ENCODE data around the gene METTL6.

DNA sequence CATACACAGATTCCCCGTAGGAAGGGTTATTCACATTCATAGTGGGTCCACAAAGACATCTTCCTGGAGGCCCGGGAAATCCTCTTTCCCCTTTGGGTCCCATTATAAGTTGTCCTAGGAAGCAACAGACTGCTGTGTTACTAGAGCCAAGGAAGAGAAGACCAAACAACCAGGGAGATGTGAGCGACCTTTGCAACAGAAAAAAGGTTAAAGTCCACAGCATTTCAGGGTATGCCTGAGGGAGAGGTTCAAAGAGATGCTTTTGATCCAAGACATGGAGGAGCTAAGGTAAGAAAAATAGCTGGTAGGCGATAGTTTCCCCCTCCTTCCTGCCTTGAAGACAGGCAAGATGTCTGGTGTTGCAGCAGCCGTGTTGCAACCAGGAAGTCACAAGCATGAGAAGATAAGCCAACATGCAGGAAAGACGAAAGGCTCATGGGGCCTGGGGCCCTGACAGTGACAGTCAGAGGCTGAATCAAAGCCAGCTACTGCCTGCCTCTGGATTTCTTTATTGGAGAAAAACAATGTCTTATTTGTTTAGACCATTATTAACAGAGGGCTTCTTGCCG lies 31.0 kb upstream of the METTL6 start:
- TF ChIP-seq, protein P1, sequence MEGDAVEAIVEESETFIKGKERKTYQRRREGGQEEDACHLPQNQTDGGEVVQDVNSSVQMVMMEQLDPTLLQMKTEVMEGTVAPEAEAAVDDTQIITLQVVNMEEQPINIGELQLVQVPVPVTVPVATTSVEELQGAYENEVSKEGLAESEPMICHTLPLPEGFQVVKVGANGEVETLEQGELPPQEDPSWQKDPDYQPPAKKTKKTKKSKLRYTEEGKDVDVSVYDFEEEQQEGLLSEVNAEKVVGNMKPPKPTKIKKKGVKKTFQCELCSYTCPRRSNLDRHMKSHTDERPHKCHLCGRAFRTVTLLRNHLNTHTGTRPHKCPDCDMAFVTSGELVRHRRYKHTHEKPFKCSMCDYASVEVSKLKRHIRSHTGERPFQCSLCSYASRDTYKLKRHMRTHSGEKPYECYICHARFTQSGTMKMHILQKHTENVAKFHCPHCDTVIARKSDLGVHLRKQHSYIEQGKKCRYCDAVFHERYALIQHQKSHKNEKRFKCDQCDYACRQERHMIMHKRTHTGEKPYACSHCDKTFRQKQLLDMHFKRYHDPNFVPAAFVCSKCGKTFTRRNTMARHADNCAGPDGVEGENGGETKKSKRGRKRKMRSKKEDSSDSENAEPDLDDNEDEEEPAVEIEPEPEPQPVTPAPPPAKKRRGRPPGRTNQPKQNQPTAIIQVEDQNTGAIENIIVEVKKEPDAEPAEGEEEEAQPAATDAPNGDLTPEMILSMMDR (IDR thresholded peaks at IDR 0.05), result no peak
- no peak for TF ChIP-seq POLR2A (IDR thresholded peaks at IDR 0.05)
